PFSK-1 (cell line): ENCODE measurements around the gene CDC42BPG.

Experiments used
- FOXP2 ChIP-seq: optimal IDR thresholded peaks from 2 replicates; pipeline ENCODE3; 2011; ENCODE audit warnings: borderline replicate concordance, control low read depth, inconsistent platforms; ENCODE audit not compliant: insufficient read depth; ENCODE audit errors: extremely low read length, extremely low read depth
- POLR2AphosphoS5 ChIP-seq: IDR thresholded peaks from 2 replicates; pipeline ENCODE4 v1.6.1; 2012; ENCODE audit warnings: low read depth, mild to moderate bottlenecking, control low read depth, low read length, moderate library complexity
- REST ChIP-seq, 2 experiments: IDR thresholded peaks; 2 replicates each; pipeline versions ENCODE4 v1.6.1 to v1.8.0; 2011 to 2012; ENCODE audit warnings: low read depth in 2 of 2, low read length in 2 of 2, control low read depth in 1 of 2, inconsistent platforms in 1 of 2, mild to moderate bottlenecking in 1 of 2, moderate library complexity in 1 of 2; ENCODE audit not compliant: insufficient read depth in 1 of 2
- SIN3A ChIP-seq: IDR thresholded peaks from 2 replicates; pipeline ENCODE4 v1.6.1; 2012; ENCODE audit warnings: mild to moderate bottlenecking, low read length, moderate library complexity, borderline replicate concordance; ENCODE audit not compliant: insufficient read depth
- TAF1 ChIP-seq: IDR thresholded peaks from 2 replicates; pipeline ENCODE4 v1.6.1; 2012; ENCODE audit warnings: low read length, control low read depth, borderline replicate concordance; ENCODE audit not compliant: insufficient read depth

GRCh38 chr11:64803846-64804345 lies 40.6 kb downstream of the CDC42BPG start:
- TF ChIP-seq FOXP2: no peak
- TF ChIP-seq REST (IDR thresholded peaks at IDR 0.05; ENCODE audit: insufficient read depth in 1 of 2, low read depth in 2 of 2, low read length in 2 of 2): no peak
- no peak for TF ChIP-seq POLR2AphosphoS5
- no peak for TF ChIP-seq TAF1
- no peak for TF ChIP-seq SIN3A
